Measurements from ENCODE around the gene MAPK8IP3.
A peak's percentile ranks its signal among the peaks of the same experiment; 100 is the strongest.

Gene MAPK8IP3

DNA sequence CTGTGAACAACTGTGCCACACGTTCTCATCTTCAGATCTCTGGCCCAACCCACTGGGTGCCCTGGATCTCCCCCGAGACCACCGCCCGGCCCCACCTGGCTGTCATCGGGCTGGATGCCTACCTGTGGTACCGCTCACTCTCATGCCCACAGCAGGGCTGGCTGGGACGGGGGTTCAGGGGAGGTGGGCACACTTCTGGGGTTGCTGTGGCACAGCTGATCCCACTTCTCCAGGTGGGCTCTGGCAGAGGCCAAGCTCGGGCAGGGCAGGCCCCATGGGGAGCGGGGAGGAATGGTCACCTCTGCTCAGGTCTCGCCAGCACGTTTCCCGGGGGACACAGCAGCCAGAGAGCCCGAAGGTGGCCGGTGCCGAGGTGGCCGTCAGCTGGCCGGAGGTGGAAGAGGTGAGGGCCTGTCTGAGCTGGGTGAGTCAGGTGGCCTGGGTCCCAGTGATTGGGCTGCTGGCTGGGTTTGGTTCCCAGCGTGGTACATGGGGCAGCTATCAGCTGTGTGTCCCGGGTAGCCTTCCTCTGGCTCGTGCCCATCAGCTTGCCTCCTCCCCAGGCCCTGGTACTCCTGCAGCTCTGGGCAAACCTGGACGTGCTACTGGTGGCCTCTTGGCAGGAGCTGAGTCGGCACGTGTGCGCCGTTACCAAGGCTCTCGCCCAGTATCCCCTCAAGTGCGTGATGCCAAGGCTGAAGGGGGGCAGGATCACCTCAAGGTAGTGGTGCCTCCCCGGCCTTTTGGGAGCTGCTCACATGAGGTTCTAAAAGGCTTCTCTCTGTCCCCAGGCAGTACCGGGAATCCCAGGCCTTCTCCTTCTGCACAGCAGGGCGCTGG lies 69.2 kb downstream of the MAPK8IP3 start:
- no peak for DNase-seq (ENCODE audit: low read depth in 2 of 2)

DNA sequence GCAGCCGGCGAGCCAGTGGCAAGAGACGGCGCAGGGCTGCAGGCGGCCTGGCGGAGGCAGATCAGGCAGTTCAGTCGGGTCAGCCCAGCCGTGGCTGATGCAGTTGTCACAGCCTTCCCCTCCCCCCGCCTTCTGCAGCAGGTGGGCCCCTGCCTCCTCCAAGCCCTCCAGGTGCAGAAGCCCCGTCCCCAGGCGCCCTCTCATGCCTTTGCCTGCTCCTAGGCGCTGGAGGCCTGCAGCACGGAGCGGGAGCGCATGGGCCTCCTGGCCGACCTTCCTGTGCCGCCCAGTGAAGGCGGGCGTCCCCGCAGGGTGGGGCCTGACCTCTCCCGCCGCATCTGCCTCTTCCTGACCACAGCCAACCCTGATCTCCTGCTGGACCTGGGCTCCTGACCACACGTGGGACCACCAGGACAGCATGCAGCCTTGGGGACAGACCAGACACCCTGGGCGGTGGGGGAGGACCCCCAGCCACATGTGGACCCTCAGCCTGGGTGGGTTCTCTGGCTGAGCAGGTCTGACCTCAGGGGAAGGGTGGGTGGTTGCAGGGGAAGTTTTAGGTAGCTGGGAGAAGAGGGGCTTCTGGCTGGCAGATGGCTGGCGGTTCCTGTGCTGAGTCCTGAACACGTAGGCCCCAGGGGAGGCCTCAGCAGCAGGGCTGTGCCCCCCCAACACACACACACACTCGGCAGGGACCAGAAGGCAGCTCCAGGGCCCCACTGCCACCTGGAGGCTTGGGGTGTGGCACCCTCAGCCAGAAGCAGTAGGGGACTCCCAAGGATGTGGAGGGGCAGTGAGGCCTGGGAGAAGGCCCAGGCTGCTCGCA lies 70.1 kb downstream of the MAPK8IP3 start:
- no peak for DNase-seq (ENCODE audit: low read depth in 2 of 2)

DNA sequence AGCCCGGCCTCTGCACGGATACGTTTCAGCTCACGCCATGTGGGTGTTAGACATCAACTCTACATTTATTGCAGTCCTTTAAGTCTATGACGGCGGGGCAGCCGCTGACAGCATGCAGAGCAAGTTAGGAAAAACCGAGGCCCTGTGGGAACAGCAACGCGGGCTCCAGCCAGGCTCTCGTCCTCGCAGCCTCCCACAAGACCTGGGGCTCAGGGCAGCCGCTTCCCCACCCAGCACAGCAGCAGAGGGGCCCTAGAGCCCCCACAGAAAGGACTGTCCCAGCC lies 70.6 kb downstream of the MAPK8IP3 start:
- DNase-seq (ENCODE audit: low read depth in 2 of 2): no peak

DNA sequence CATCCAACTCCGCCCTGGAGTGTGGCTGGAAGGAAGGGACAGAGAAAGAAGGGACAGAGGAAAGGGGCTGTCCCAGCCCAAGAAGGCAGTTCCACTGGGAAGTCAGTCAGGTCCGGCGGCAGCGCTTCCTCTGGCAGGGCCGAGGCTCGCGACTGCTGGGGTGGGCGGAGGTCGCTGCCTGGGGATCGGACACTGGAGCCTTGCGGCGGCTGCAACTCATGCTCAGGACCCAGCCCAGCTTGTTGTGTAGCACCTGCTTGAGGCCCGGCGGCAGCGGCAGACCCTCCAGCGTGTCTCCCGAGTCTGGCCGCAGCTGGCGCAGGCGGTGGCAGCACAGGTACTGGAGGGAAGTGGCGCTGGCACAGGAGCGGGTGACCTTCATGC lies 71.0 kb downstream of the MAPK8IP3 start:
- no peak for DNase-seq (ENCODE audit: low read depth in 2 of 2)

DNA sequence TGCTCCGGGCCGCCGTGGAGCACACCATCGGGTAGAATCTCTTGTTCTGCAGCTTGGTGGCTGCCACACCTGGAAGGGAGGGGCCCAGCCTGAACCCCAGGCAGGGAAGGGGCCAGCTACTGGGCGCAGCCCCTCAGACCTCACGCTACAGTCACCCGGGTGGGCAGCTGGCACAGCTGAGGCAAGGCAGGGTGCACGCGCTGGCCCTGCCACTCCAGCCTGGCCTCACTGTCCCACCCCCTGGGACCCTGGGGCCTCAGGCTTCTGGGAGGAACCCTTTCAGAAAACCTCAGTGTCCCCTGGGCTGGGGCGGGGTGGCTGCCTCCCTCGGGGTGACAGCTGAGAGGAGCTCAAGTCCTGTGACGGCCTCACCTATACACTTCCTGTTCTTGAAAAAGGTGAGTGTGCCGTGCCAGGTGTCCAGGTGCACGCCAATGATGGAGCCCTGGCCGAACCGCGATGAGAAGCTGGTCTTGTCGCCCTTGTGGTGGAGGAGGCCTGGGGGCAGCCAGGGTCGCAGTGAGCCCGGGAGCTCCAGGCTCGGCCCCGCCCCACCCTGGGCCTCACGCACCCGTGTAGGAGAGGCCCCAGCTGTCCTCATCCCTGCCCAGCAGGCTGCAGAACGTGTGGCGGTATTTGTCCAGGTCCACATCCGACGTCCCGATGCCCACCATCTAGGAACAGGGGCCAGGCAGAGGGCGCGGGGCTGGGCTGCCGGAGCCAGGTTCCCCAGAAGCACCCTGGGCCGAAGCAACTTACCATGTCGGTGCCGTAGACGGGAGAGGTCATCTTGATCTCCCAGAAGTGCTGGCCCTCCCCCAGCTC lies 71.6 kb downstream of the MAPK8IP3 start:
- DNase-seq (ENCODE audit: low read depth in 2 of 2): no peak

DNA sequence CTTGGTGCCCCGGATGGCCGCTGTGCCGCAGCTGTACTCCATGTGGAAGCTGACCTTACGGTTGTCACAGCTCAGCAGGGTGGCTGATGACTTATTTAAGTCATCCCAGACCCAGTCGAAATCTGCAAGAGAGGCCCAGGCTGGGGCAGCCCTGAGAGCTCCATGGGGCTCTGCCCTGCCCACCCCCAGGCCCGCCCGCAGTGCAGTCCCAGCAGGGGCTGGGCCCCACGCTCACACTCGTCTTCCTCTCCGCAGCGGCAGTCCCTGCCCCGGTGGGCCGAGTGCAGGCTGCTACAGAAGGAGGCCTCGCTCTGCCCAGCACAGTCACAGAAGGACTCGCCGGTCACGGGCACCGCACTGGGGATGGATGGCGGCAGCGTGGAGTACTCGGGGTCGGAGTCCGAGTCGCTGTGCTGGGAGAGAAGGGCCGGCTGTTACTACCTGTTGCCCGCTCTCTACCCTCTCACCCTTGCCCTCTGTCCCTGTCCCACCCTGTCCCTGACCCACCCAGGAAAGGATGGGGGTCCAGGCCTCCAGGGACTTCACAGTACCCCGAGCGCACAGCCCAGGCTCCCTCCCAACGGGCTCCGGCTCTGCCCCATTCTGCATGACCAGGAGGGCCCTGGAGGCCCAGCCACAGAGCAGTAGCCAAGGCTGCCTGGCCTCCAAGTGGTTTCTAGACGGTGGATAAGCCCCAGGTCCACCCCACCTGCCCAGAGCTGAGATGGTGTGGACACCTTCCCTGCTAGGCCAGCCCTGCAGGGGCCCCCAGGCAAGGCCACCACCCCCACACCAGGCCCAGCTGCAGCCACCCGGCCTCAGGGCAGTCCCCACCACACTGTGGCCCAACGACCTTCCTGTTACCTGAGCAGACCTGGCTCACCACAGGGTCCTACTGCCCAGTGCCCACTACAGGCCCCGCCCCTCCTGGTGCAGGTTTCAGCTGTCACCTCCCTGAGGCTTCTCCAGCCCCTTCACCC lies 72.5 kb downstream of the MAPK8IP3 start:
- no peak for DNase-seq (ENCODE audit: low read depth in 2 of 2)

DNA sequence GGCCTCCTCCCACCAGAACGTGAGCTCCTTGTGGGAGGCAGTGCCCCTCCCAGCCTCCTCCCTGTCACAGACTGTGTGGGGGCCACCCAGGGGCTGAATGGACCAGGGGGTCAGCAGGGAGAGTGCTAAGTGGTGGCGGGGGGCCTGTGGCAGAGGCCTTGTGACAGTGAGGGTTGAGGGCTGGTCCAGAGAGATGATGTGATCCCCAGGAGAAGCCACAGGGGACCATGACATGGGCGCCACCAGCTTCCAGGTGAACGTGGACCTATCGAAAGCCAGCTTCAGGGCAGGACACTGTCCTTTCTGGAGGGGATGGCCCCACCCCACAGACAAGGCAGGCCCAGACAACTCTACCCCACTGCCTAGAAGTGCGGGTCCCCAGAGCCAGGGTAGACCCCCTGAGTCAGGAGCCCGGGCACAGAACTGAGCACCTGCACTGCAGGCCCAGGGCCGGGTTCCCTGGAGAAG lies 73.3 kb downstream of the MAPK8IP3 start:
- DNase-seq (ENCODE audit: low read depth in 2 of 2): no peak

DNA sequence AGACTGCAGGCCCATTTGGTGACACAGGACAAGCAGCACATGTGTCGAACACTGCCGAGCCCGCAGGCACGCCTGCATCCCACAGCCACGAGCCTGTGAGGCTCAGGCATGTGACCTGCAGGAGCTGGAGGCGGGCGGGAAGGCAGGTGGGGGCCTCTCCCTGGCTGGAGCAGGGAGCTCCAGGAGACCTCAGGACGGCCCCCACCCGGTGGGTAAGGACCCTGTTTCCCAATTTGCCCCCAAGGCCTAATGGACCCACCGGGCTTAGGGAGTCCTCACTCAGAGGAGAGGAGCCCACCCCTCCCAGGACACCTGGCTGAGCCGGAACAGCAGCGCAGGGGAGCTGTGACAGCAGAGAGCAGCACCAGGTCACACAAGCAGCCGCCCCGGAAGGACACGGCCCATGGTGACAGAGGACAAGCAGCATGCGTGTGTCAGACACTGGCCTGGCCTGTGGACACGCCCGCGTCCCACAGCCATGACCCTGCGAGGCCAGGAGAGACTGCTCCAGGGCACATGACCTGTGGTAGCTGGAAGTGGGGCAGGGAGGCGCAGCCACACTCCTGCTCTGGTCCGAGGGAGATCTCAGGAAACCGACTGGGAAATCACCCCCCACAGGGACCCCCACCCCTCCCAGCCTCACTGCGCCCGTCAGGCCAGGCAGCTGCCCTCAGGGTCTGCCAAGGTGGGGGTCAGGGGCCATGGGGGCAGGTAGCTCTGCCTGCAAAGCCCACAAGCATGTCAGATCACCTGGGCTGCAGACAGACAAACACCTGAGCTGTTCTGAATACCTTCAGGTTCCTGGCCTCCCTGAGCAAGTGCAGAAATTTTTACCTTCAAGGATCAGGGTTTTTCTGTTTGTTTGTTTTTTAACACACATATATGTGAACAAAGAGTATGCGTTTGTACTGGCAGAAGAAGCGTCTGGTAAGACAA lies 74.0 kb downstream of the MAPK8IP3 start:
- DNase-seq (ENCODE audit: low read depth in 2 of 2): no peak

DNA sequence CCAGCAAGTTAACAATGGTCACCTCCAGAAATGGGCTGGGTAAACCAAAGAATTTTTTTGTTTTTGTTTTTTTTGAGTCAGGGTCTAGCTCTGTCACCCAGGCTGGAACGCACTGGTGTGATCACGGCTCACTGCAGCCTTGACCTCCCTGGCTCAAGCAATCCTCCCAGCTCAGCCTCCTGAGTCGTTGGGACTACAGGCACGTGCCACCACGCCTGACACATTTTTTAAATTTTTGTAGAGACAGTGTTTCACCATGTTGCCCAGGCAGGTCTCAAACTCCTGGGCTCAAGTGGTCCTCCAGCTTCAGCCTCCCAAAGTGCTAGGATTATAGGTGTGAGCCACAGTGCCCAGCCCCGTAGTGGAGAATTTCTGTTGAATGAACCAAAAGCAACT lies 74.7 kb downstream of the MAPK8IP3 start:
- DNase-seq (ENCODE audit: low read depth in 2 of 2): no peak

DNA sequence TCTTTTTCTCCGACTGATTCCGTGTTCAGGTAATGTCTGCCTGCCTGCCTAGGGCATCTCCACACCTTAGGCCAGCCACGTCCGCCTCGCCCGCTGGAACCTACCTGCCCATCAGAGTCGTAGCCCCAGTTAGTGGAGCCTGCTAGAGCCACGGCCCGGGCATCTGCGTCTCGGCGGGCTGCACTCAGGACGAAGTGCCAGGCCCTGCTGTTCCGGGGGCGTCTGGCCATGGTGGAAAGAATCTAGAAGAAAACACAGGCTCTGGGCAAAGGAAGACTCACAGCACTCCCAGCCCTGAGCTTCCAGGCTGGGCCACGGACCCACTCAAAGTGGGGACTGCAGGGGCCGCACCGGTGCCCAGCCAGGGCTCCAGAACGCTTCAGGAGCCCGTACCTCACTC lies 75.3 kb downstream of the MAPK8IP3 start:
- DNase-seq (ENCODE audit: low read depth in 2 of 2): no peak

DNA sequence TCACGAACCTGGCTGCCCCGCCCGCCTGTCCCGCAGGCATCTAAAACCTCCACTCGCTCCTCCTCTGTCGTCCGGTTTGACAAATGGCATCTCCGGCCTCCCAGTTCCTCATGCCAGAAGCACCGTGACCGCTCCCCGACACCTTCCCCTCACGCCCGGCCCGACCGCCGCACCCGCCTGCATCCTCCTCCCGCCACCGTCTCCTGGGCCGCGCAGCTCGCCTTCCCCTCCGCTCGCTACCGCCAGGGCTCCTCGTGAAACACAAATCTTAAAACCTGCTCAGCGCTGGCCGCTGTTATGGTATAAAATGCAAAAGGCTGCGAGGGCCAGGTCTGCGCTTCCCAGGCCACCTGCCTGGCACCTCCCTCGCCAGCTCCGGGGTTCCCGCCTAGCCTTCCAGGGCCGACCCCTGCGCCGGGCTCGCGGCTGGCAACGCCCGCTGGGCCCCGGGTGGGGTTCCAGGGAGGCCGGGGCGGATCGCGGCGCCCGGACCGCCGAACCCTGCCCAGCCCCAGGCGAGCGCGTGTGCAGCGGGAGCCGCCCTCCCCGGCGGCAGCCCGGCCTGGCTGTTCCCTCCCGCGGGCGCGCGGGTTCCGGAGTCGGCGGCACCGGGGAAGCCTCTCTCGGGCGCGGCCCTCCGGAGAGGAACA lies 75.9 kb downstream of the MAPK8IP3 start:
- no peak for DNase-seq (ENCODE audit: low read depth in 2 of 2)

DNA sequence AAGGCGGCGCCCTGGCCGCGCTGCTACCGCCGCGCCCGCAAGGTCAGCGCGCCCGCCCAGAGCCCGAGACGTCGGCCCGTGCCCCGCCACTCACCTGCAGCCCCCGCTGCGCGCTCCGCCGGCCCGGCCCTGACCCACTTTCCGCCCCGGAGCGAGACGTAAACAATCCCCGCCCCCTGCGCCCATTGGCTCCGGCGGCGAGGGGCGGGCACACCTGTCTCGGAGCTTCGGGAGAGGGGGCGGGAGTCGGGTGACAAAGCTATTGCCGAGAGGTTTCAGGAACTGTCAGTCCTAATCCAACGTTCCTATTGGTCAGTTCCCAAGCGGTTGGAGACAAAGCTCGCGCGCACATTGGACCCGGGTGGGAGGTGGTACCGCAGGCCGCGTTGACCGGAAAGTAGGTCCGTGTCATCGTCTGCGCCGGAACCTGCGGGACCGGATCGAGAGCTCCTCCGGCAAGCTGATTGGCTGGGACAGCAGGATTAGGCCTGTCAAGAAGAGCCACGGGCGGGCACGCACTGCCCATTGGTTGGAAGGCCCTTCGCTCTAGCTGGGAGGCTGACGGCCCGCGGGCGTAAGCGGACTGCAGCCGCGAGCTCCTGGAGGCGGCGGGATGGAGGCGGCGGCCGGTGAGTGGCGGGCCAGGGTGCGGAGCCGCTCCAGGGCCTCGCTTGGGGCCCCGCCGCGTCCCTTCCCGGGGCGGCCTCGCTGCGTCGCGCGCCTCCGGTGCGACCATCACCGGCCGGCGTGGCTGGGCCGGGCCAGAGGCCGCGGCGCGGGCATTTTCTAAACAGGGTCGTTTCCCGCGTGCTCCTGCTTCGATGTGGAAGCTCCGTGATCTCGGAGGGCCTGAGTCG lies 76.6 kb downstream of the MAPK8IP3 start, which contains the start of the genes NUBP2 and SPSB3:
TSS of gene NUBP2 (plus strand) at position 553 of the 857 bp plus-strand sequence. CDS start at position 614, 61 bp downstream.
TSS of gene SPSB3 (minus strand) at position 164 of the 857 bp plus-strand sequence. CDS start 1,088 bp downstream, outside the sequence.
- peak; percentile 96 to 98 for DNase-seq (ENCODE audit: low read depth in 2 of 2)

DNA sequence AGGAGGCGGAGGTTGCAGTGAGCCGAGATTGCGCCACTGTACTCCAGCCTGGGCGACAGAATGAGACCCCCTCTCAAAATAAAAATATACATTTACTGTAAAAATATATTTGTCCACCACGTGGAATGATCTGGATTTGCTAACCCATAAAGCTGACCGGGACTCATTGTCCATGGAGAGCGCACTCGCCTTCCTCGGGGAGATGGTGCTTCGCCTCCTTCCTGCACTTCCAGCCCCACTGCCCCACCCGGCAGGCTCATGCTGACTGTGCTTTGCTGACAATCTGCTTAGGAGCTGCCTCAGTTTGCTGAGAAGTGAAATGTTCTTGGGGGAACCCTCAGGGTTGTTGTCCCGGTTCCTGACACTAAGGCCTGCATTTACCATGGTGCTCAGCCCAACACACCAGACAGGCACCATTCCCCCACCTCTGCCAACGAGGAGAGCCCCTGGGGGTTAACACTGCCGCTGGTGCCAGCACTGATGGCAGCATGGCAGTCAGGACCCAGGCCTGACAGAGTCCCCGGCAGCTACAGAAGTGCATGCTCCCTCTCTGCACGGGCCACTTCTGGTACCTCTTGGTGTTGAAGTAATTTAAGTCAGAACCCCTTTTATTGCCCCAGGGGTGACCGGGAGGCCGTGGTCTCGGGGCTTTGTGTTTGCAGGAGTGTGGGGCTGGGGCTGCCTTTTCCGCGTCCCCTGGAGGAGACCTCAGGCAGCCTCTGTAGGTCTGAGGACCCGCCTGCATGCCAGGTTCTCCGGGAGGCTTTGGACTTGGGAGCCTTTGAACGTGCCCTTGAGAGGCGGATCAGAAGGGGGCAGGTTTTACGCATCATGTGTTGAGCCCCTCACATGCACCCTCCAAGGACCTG lies 79.2 kb downstream of the MAPK8IP3 start:
- DNase-seq (ENCODE audit: low read depth in 2 of 2): no peak

DNA sequence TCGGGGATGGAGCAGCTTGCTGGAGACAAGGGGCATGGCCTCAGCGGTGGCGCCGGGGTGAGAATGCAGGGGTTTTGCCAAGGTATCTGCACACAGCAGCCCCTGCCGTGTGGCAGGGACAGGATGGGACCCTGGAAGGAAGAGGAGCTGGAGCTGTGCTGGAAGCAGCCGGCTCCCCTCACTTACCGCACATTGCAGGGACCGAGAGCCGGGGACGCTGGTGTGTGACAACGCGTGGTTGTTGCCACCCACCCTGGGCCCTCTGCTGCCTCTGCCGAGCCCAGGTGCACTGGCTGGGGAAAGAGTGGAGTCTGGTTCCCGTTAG lies 79.8 kb downstream of the MAPK8IP3 start:
- DNase-seq (ENCODE audit: low read depth in 2 of 2): no peak

DNA sequence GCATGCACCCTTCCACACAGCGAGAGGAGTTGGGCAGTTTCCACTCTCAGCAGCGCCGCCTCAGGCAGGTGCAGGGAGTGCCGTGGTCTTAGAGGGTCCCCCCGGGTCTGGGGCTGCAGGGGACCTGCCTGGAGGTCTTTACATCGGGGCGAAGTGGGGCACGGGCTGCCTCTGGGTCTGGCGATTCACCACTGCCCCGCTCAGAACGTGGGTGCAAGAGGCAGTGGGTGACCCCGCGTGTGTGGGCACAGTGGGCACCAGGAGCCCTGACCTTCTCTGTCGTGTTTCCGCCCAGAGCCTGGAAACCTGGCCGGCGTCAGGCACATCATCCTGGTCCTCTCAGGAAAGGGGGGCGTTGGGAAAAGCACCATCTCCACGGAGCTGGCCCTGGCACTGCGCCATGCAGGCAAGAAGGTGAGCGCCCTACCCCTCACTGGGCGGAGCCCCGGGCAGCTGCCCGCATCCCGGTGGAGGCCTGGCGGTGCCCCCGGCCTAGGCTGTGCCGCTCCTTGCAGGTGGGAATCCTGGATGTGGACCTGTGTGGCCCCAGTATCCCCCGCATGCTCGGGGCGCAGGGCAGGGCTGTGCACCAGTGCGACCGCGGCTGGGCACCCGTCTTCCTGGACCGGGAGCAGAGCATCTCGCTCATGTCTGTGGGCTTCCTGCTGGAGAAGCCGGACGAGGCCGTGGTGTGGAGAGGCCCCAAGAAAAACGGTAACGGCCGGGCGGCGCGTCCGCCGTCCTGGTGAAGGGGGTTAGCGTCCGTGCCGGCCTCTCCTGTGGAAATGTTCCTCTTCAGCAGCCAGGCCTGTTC lies 80.5 kb downstream of the MAPK8IP3 start:
- DNase-seq (ENCODE audit: low read depth in 2 of 2): no peak

DNA sequence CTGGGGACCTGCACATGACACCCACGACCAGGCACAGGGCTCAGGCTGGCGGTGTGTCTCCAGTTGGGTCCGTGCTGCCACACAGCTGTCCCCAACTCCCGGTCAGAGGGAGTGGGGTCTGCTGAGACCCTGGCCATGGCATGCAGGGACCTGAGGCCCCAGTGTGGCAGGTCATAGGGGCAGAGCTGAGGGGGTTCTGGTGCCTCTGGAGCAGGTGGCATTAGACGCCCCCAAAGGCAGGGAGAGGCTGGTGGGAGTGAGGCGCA lies 81.0 kb downstream of the MAPK8IP3 start:
- DNase-seq (ENCODE audit: low read depth in 2 of 2): no peak
